Measurements from ENCODE around the gene NBPF1. TPM values are rescaled to one million over a fixed set of nuclear protein-coding genes. Genes with fewer than 3 reads are reported as not detected.
A peak's percentile ranks its signal among the peaks of the same experiment; 100 is the strongest.
"Not testable (repeated sequence)": the region's sequence is repeated elsewhere in the genome, so short reads cannot be mapped to it uniquely, and the experiment has no call there.

Gene NBPF1
- polyA plus RNA-seq (2013, experiment 1 of 2), result 11.9 TPM
- 11.8 TPM for polyA plus RNA-seq (2013, experiment 2 of 2)

GRCh38 chr1:16613185-16614147, at the start of gene NBPF1:
Gene NBPF1 (minus strand): TSS chr1:16613564.
- Histone ChIP-seq H3K27ac (ENCODE audit: low read depth, low read length, severe bottlenecking) (peak within 1 kb of the TSS; percentile 11), H3K36me3 (ENCODE audit: control insufficient read depth, insufficient read depth, low read length) (peaks cover 4% of the 10 kb centered on the region), H3K4me1 (ENCODE audit: control insufficient read depth, insufficient read depth, low read length, poor library complexity, severe bottlenecking) (peaks cover 4% of the 10 kb centered on the region), H3K9me3 (ENCODE audit: control insufficient read depth, low read length) (no peaks in the 10 kb centered on the region), H3K4me3 (ENCODE audit: extremely low read depth, insufficient read depth, low read length, poor library complexity, severe bottlenecking) (peak within 1 kb of the TSS; percentile 95)
- WGBS, 2 experiments (ENCODE audit: insufficient coverage in 2 of 2), result 0% methylated on average over 82 of the region's 82 CpGs

GRCh38 chr1:16658234-16658633, 44.9 kb upstream of the NBPF1 start:
- H3K4me1 ChIP-seq (ENCODE audit: control insufficient read depth, insufficient read depth, low read length, poor library complexity, severe bottlenecking); H3K36me3 ChIP-seq (ENCODE audit: control insufficient read depth, insufficient read depth, low read length); H3K27ac ChIP-seq (ENCODE audit: low read depth, low read length, severe bottlenecking); H3K9me3 ChIP-seq (ENCODE audit: control insufficient read depth, low read length); H3K4me3 ChIP-seq (ENCODE audit: extremely low read depth, insufficient read depth, low read length, poor library complexity, severe bottlenecking): not testable (repeated sequence)
- WGBS, 2 experiments (ENCODE audit: insufficient coverage in 2 of 2), result no CpG with 5 or more reads among the region's 32 CpGs

- no CpG with 5 or more reads among the region's 14 CpGs for WGBS, 2 experiments (ENCODE audit: insufficient coverage in 2 of 2)
- H3K27ac ChIP-seq (ENCODE audit: low read depth, low read length, severe bottlenecking); H3K36me3 ChIP-seq (ENCODE audit: control insufficient read depth, insufficient read depth, low read length): not testable (repeated sequence)
These were observed 43.8 kb upstream of the NBPF1 start for GRCh38 chr1:16656981-16657683.

GRCh38 chr1:16656574-16656973, 43.2 kb upstream of the NBPF1 start:
- WGBS, 2 experiments (ENCODE audit: insufficient coverage in 2 of 2), result no CpG with 5 or more reads among the region's 6 CpGs
- not testable (repeated sequence) for H3K4me3 ChIP-seq (ENCODE audit: extremely low read depth, insufficient read depth, low read length, poor library complexity, severe bottlenecking); H3K9me3 ChIP-seq (ENCODE audit: control insufficient read depth, low read length); H3K4me1 ChIP-seq (ENCODE audit: control insufficient read depth, insufficient read depth, low read length, poor library complexity, severe bottlenecking); H3K27ac ChIP-seq (ENCODE audit: low read depth, low read length, severe bottlenecking); H3K36me3 ChIP-seq (ENCODE audit: control insufficient read depth, insufficient read depth, low read length)

More at GRCh38 chr1:16656981-16657683, 43.8 kb upstream of the NBPF1 start:
- not testable (repeated sequence) for H3K4me3 ChIP-seq (ENCODE audit: extremely low read depth, insufficient read depth, low read length, poor library complexity, severe bottlenecking); H3K9me3 ChIP-seq (ENCODE audit: control insufficient read depth, low read length); H3K4me1 ChIP-seq (ENCODE audit: control insufficient read depth, insufficient read depth, low read length, poor library complexity, severe bottlenecking)

GRCh38 chr1:16651560-16651959, 38.2 kb upstream of the NBPF1 start:
- not testable (repeated sequence) for H3K4me3 ChIP-seq (ENCODE audit: extremely low read depth, insufficient read depth, low read length, poor library complexity, severe bottlenecking); H3K9me3 ChIP-seq (ENCODE audit: control insufficient read depth, low read length); H3K36me3 ChIP-seq (ENCODE audit: control insufficient read depth, insufficient read depth, low read length); H3K27ac ChIP-seq (ENCODE audit: low read depth, low read length, severe bottlenecking); H3K4me1 ChIP-seq (ENCODE audit: control insufficient read depth, insufficient read depth, low read length, poor library complexity, severe bottlenecking)
- 100% methylated on average over 1 of the region's 1 CpG; no CpG with 5 or more reads in 1 of the 2 experiments for WGBS, 2 experiments (ENCODE audit: insufficient coverage in 2 of 2)

GRCh38 chr1:16649960-16650359, 36.6 kb upstream of the NBPF1 start:
- not testable (repeated sequence) for H3K27ac ChIP-seq (ENCODE audit: low read depth, low read length, severe bottlenecking); H3K4me1 ChIP-seq (ENCODE audit: control insufficient read depth, insufficient read depth, low read length, poor library complexity, severe bottlenecking); H3K4me3 ChIP-seq (ENCODE audit: extremely low read depth, insufficient read depth, low read length, poor library complexity, severe bottlenecking); H3K36me3 ChIP-seq (ENCODE audit: control insufficient read depth, insufficient read depth, low read length); H3K9me3 ChIP-seq (ENCODE audit: control insufficient read depth, low read length)
- WGBS, 2 experiments (ENCODE audit: insufficient coverage in 2 of 2), result 83 to 86% methylated on average over 7 of the region's 9 CpGs

GRCh38 chr1:16649390-16649789, 36.0 kb upstream of the NBPF1 start:
- H3K9me3 ChIP-seq (ENCODE audit: control insufficient read depth, low read length); H3K27ac ChIP-seq (ENCODE audit: low read depth, low read length, severe bottlenecking); H3K4me1 ChIP-seq (ENCODE audit: control insufficient read depth, insufficient read depth, low read length, poor library complexity, severe bottlenecking); H3K4me3 ChIP-seq (ENCODE audit: extremely low read depth, insufficient read depth, low read length, poor library complexity, severe bottlenecking); H3K36me3 ChIP-seq (ENCODE audit: control insufficient read depth, insufficient read depth, low read length): not testable (repeated sequence)
- WGBS, 2 experiments (ENCODE audit: insufficient coverage in 2 of 2), result 43 to 83% methylated on average over 2 of the region's 6 CpGs

- not testable (repeated sequence) for H3K4me3 ChIP-seq (ENCODE audit: extremely low read depth, insufficient read depth, low read length, poor library complexity, severe bottlenecking); H3K4me1 ChIP-seq (ENCODE audit: control insufficient read depth, insufficient read depth, low read length, poor library complexity, severe bottlenecking); H3K27ac ChIP-seq (ENCODE audit: low read depth, low read length, severe bottlenecking); H3K9me3 ChIP-seq (ENCODE audit: control insufficient read depth, low read length); H3K36me3 ChIP-seq (ENCODE audit: control insufficient read depth, insufficient read depth, low read length)
- 95% methylated on average over 3 of the region's 8 CpGs; no CpG with 5 or more reads in 1 of the 2 experiments for WGBS, 2 experiments (ENCODE audit: insufficient coverage in 2 of 2)
These were observed 35.4 kb upstream of the NBPF1 start for GRCh38 chr1:16648756-16649155.

GRCh38 chr1:16648250-16648649, 34.9 kb upstream of the NBPF1 start:
- not testable (repeated sequence) for H3K9me3 ChIP-seq (ENCODE audit: control insufficient read depth, low read length); H3K27ac ChIP-seq (ENCODE audit: low read depth, low read length, severe bottlenecking); H3K4me1 ChIP-seq (ENCODE audit: control insufficient read depth, insufficient read depth, low read length, poor library complexity, severe bottlenecking); H3K4me3 ChIP-seq (ENCODE audit: extremely low read depth, insufficient read depth, low read length, poor library complexity, severe bottlenecking); H3K36me3 ChIP-seq (ENCODE audit: control insufficient read depth, insufficient read depth, low read length)
- WGBS, 2 experiments (ENCODE audit: insufficient coverage in 2 of 2), result 39 to 45% methylated on average over 11 to 16 of the region's 32 CpGs

GRCh38 chr1:16647179-16648176, 34.1 kb upstream of the NBPF1 start:
- H3K4me1 ChIP-seq (ENCODE audit: control insufficient read depth, insufficient read depth, low read length, poor library complexity, severe bottlenecking); H3K36me3 ChIP-seq (ENCODE audit: control insufficient read depth, insufficient read depth, low read length); H3K27ac ChIP-seq (ENCODE audit: low read depth, low read length, severe bottlenecking); H3K4me3 ChIP-seq (ENCODE audit: extremely low read depth, insufficient read depth, low read length, poor library complexity, severe bottlenecking); H3K9me3 ChIP-seq (ENCODE audit: control insufficient read depth, low read length): not testable (repeated sequence)
- WGBS, 2 experiments (ENCODE audit: insufficient coverage in 2 of 2), result 17 to 20% methylated on average over 2 to 19 of the region's 84 CpGs
